Measurements from ENCODE around the gene SRI.

- TF ChIP-seq CTCF (IDR thresholded peaks at IDR 0.05 in 4 of 5, conservative IDR thresholded peaks at IDR 0.05 in 1 of 5) (no peak), POLR2A (IDR thresholded peaks at IDR 0.05) (no peak)
These were observed 6.9 kb downstream of the SRI start for GRCh38 chr7:88212918-88213317.

Measured in gastrocnemius medialis (tissue), 4 donors.